ENCODE results near the gene IFNAR1.

The IFNAR1 gene

DNA sequence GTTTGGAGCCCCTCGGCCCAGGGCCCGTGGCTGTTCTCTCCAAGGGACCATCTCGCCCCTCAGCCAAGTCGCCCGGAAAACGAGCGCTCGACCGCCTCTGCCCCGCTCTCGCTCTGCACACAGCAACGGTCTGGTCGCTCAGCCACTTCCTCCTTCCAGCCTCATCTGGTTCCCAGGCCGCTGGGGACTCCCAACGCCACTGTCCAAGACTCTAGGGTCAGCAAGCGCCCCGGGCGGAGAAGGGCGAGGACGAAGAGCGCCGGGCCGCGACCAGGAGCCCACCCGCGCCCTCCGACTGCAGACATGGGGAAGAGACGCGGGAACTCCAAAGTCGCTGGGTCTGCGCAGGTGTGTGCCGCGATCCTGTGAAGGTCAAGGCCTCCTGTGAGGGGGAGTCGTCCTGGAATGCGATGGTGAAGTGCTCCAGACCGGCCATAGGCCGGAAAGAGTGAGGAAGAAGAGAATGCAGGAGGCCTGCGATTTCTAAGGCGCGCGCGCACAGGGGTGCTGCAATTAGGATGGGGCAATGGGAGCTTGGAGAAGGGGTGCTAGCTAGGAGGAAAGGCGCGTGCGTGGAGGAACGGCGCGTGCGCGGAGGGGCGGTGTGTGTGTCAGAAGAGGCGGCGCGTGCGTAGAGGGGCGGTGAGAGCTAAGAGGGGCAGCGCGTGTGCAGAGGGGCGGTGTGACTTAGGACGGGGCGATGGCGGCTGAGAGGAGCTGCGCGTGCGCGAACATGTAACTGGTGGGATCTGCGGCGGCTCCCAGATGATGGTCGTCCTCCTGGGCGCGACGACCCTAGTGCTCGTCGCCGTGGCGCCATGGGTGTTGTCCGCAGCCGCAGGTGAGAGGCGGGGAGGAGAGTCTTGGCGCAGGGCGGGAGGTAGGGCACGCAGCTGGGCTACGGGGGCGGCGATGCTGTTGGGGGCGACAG is at the start of gene IFNAR1:
IFNAR1 (plus strand) TSS at position 680 of the 931 bp plus-strand sequence; CDS start at position 766, 86 bp downstream.
- DNase-seq (ENCODE audit: low spot score) = peak; percentile 97

DNA sequence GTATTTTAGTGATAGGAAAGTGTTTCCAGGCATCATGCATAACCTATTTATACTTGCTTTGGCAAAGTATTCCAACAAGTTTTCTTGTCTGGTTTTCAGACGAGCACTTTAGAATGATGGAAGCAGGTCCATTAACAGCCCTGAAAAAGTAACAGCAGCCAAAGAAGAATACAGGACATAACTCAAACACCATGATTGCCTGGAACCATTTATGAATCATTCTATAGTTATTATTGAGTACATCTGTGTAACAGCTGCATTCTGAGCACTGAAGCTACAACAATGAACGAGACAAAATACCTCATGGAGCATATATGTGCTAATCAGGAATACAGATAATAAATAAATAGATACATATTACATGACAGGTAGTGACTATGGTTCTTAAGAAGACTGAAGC is 46.0 kb upstream of the IFNAR1 start:
- DNase-seq (ENCODE audit: low spot score) = no peak

DNA sequence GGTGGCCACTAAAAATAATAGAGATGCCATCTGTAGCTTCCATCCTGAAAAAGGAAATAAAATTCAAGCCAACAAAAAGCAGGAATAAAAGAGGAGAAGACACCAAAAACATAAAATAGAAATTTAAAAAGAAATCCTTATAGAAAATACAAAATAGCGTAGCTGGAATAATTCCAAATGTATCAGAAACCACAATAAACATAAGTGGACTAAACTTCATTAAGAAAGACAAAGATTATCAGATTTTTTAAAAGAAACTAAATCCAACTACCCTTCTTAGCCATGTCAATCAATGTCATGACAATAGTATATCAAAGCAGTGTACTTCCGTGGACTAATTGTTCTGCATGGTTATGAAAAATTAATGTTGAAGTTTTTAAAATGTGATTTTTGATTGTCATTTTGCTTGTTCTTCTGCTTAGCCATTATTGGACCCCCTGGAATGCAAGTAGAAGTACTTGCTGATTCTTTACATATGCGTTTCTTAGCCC is 45.4 kb upstream of the IFNAR1 start:
- DNase-seq (ENCODE audit: low spot score) = no peak

DNA sequence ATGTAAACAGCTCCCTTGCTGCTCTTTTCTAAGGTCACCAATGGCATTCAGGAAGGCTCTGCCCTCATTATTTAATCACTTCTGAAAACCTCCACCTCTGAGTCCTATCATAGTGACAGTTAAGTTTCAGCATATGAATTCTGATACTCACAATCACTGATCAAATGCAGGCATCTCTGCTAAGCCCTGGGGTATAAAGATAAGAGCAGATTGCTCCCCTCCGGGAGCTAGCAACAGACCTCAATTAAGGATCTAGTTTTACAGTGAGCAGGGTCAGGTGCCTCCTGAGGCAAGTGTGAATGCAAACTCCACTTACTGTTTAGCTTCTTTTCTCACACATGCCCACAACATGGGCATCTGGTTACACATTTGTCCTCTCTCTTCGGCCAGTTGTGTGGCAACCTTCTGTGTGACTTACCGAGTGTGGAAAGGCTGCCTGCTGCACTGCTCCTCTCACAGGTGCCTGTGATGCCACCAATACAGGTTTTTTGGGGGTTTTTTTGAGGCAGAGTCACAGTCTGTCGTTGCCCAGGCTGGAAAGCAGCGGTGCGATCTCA is 43.6 kb upstream of the IFNAR1 start:
- DNase-seq (ENCODE audit: low spot score) = no peak

DNA sequence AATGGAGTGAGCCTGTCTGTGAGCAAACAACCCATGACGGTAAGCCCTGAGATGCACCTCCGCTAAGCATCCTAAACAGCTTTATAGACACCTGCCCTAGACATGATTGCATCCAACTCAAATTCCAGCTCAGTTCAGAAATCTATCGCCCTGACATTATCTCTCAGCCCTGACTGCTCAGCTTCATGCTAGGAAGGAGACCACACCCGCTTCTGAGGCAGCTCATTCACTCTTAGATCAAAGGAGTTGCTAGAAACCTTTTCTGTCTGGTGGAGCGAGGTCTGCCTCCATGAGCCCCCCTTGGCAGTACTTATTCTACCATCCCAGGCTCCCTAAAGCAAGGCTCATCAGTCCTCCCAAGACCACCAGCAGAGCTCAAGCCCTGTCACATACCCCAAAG is 41.6 kb upstream of the IFNAR1 start:
- no peak for DNase-seq (ENCODE audit: low spot score)

DNA sequence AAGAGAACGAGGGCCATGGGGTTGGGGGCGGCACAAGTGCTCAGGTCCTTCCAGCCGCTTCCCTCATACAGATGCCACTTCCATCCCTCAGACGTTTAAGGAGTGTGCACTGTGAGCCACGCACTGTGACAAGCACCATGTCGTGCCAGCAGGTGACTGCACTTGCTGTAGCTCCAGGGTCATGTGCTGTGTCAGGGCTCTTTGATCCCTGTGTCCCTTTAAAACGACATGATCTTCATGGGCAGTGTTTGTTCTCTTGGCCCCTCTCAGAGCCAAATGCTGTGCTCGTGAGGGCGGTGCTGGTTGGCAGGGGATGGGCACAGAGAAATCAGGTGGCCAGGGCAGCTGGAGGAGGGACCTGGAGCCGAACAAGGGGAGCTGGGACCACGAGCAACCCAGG is 38.7 kb upstream of the IFNAR1 start:
- no peak for DNase-seq (ENCODE audit: low spot score)

DNA sequence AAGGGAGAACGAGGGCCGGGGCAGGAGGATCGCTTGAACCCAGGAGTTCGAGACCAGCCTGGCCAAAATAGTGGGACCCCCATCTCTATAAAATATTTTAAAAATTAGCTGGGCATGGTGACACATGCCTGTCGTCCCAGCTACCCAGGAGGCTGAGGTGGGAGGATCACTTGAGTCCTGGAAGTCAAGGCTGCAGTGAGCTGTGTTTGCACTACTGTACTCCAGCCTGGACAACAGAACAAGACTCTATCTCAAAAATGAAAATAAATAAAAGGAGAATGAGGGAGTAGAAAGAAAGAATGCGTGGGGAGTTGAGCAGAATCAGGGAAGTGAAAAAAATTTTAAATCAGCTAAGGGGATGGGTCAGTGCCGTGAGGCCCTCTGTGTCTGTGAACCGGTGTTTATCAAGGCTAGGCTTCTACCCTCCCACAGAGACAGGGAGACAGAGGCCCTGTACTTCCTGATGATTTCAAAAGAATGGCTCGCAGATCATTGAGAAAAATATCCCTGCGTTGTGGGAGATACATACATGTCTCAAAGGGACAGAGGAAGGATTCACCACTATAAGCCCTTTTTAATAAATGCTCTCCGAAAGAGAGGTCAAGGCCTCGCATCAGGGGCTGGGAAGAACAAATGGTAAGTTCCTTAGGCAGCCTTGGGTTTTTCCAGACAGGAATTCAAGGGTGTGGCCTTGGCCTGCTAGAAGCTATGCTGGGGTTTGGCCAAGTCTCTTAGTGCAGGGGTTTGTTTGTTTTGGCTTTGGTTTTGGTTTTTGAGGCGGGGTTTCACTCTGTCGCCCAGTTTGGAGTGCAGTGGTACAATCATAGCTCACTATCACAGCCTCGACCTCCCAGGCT is 37.9 kb upstream of the IFNAR1 start:
- DNase-seq (ENCODE audit: low spot score) = no peak

DNA sequence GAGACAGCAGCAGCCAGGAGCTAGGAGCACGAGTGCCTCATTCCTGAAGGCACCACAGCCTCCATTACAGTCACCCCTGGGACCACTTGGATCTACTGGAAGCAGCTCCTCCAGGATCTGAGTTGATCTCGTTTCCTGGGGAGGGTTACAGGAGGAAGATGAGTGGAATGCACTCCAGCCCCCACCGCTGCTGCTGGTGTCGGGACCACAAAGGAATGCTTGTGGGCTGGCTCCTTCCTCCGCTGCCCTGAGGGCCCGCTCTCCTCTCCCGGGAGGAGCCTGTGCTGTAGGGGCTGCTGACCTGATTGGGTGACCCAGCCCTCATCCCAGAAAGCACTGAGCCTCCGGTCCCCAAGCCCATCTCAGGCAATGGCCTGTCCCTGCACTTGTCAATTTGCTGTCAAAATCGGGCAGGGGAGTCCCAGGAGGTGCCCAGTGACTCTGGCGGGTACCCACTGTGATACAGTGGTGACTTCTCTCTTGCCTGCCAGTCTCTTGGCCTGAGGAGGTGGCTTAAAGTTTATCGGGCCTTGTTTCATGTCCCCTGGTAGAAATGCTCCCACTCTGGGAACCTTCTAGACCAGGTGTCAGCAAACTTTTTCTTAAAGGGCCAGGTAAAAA is 35.5 kb upstream of the IFNAR1 start:
- no peak for DNase-seq (ENCODE audit: low spot score)

DNA sequence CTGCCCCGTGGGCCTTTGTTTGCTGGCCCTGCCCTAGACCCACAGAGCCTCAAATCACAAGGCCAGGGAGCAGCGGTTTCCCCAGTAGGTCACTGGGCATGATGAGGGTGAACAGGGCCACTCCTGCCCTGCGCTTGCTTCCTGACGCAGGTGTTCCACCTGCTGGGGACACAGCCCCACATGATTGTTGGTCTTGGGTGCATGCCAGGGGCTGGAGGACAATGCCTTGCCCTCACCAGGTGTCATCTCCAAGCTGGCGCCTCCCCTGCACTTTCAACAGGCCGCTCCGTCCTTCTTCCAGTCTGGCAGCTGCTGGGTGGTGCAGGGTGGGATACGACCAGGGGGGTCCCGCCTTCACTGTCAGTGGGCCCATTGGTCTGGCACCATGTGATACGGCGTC is 34.3 kb upstream of the IFNAR1 start:
- no peak for DNase-seq (ENCODE audit: low spot score)

DNA sequence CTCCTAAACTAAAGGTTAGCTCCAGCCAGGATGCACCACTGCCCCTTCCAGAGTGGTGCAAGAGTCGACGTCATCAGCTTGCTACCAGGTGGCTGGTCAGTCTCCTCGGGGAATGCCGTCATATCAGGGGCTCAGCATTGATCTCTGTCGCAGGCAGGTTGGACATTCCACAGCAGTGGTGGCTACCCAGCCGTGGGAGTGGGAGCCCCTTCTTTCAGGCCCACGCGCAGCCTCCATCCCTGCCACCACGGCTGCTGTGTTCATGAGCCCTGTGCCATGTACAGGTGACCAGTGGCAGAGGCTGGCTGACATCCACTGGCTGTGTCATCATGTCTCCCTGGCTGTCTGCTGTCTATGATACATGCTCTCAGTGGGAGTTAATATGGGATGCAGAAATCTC is 33.1 kb upstream of the IFNAR1 start:
- no peak for DNase-seq (ENCODE audit: low spot score)

DNA sequence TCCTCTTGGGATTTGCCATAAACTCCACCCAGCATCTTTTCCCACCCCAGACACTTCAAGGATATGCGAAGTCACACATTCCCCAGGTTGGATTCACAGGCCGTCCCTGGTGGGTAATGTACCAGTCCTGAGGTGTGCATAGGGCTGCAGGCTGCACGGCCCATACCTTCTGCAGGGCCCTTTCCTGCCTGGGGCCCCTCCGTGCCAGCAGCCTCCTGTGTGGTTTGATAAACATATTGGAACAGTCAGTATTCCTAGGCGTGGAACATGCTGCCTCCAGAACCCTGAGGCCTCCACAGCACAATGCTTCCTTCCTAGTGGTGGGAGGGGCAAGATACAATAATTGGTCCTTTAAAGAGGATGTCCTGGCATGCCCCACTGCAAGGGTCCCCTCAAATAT is 32.0 kb upstream of the IFNAR1 start:
- DNase-seq (ENCODE audit: low spot score) = no peak

DNA sequence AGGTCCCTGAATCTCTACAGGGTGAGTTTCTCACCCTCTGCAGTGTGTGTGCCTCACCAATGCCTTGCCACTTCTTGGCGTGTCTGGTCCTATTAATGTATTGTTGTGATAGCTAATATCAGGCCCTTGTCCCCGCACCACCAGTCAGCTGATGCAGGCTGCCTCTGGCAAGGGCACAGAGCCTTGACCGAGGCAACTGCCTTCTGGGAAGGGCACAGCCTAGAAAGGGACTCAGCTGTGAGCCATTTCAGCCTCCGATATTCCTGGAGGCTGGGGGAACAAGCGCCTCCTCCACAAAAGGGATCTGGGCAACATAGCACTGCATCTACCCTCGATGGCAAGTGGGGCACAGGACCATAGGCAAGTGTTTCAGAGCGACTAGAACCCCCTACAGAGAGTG is 31.6 kb upstream of the IFNAR1 start:
- peak; percentile 40 for DNase-seq (ENCODE audit: low spot score)

DNA sequence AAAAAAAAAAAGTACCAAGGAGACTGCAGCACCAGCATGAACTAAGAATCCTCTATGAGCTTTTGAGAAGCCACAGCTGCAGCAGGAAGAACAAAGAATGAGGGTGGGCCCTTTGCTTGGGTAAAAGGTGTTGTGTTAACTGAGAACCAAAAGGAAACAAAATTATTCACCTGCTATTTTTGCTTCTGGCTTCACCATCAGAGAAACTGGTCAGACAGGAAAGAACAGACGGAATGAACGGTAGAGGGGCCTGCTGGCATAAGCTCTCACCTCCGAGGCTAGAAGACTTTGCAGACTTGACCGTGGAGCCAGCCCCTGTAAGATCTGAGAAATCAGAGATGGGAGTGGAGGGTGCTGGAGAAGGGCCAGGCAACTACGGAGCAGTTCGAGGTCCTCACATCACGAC is 31.0 kb upstream of the IFNAR1 start:
- no peak for DNase-seq (ENCODE audit: low spot score)

DNA sequence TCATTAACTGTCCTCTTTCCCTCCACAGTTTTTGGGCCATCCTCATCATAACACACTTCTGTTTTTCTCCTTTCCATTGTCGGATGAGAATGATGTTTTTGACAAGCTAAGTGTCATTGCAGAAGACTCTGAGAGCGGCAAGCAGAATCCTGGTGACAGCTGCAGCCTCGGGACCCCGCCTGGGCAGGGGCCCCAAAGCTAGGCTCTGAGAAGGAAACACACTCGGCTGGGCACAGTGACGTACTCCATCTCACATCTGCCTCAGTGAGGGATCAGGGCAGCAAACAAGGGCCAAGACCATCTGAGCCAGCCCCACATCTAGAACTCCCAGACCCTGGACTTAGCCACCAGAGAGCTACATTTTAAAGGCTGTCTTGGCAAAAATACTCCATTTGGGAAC is 28.6 kb upstream of the IFNAR1 start:
- DNase-seq (ENCODE audit: low spot score) = no peak

DNA sequence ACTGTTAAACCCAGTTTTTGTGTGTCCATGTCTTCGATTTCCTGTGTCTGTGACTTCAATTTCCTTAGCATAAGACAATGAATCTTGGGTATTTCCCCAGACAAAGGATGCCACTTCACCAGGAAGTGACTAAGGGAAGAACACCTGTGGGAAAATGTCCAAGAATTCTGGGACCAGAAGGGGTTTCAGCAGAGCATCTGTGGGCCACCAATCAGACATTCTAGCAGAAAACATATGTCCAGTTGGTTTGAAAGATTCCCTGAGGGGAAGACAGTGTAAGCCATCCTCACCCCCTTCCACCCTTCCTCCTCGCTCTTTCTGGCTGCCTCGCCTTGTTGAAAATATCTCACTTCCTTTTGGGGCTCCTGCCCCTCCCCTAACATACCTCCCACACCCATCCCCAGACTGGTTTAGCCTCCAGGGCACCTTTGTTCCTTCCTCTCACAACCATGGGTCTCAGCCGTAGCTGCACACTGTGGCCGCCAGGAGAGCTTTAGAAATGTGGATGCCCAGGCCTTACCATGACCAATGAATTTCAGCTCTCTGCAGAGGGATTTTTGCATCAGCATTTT is 25.5 kb upstream of the IFNAR1 start:
- DNase-seq (ENCODE audit: low spot score) = no peak

DNA sequence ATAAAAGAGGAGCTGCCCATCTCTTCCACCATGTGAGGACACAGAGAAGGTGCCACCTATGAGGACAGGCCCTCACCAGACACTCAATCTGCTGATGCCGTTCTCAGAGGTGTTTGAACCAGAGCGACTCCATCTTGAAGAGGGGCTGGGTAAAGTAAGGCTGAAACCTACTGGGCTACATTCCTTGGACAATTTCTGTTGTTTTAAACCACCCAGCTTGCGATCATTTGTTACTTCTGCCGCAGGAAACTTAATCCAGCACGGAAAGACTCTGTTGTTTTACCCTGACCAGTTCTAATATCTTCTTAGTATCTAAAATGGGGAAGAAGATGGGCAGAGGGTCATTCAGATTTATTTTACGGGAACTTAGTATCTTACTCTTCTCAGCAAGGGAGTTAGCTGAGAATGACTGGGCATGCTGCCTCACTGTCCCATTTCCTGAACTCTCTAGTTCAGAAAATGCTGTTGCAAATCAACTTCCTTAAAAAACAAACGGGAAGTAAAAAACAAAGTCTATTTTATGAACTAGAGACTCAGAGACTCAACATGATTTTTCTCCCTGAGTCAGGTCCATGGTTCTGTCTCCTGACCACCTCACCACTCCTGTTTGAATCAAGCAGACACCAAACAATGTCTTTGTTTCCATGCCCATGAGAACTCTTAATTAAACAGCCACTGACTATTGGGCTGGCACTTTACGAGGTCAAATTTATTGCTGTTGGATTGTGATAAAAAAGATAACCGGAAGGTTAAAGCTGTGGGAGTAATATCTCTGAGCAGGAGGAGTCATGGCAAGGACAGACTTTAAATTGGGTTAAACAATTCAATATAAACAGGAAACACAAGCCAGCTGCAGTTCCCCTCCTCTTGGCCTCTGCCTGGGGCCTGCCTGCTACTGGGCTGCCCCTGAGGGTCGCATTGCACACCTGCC is 23.8 kb upstream of the IFNAR1 start:
- peak; percentile 67 for DNase-seq (ENCODE audit: low spot score)

DNA sequence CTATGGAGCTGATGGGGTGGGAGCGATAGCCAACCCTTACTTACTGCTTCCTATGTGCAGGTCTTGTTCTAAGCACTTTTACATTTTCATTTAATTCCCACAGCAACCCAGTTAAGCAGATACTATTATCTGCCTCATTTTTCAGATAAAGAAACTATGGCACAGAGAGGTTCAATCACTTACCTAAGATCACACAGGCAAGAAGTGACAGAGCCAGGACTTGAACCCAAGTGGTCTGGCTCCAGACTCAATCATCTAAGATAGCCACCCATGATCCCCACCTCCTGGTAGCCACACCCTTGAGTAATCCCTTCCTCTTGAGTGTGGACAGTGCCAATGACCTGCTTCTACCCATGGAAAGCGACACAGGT is 23.2 kb upstream of the IFNAR1 start:
- DNase-seq (ENCODE audit: low spot score) = no peak

DNA sequence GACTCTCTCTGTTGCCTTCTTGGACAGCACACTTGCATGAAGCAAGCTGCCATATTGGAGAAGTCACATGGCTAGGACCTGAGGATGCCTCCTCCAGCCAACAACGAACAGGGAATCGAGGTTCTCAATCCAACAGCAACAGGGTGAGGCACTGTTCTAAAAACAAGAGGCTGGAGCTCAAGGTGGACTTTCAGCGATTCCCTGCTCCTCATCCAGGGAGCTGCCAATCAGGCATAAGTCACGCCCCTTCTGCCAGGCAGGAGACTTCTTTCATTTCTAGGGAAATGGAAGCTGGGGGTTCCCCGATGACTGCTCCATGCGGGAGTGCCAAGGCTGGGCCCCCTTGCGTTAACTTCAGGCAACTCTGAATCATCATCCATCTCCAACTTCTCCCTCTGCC is 22.7 kb upstream of the IFNAR1 start:
- no peak for DNase-seq (ENCODE audit: low spot score)

DNA sequence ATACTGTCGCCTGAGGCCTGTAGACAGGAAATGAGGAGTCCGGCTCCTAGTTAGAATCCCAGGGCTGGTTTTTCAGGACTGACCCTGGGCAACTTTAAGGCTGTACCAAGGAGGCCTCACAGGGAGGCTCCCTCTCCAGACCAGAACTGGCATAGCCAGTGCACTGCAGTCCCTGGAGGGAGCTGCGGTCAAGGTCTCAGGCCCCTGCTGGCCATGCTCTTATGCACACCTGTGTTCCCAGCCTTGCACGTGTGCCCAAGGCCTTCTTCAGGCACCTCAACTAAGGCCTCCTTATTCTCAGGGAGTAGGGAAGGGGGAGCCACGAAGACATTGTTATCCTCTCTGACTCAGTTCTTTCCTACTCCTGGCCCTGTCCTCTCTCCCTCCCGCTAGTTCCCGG is 22.0 kb upstream of the IFNAR1 start:
- no peak for DNase-seq (ENCODE audit: low spot score)

DNA sequence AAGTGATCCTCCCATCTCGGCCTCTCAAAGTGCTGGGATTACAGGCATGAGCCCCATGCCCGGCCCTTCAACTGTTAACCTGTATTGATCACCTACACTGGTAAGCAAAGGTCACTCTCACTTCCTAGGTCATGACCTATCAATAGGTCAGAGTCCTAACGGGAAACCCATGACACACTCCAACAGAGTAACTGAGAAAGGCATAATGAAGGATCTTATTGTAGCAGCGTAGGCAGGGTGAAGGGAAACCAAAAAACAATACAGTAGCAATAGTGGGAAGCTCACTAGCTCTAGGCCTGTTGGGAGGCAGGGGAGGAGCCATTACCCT is 19.5 kb upstream of the IFNAR1 start:
- no peak for DNase-seq (ENCODE audit: low spot score)

DNA sequence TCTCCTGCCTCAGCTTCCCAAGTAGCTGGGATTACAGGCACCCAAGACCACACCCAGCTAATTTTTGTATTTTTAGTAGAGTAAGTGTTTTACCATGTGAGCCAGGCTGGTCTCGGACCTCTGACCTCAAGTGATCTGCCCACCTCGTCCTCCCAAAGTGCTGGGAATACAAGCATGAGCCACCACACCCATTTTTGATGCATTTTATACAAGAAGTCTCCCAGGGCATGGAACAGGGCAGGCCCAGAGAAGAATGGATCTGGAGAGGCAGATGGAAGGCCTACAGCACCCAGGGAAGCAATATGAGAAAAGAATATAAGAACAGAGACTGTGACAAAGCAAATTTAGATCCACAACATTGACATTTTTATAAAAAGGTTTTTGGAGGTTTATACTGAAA is 18.8 kb upstream of the IFNAR1 start:
- no peak for DNase-seq (ENCODE audit: low spot score)
